SIG-M5 treated with dmso at 0.1 percent for 504 hours (cell line): Measurements from ENCODE around the gene CDKN1B.
"Not testable (repeated sequence)": the region's sequence is repeated elsewhere in the genome, so short reads cannot be mapped to it uniquely, and the experiment has no call there.

Experiments used
- DNase-seq: peaks from one replicate; lab custom pipeline; 2025; ENCODE audit not compliant: unreplicated experiment; lab: John Stamatoyannopoulos, UW

Gene CDKN1B

GRCh38 chr12:12723681-12724420, 6.7 kb downstream of the CDKN1B start:
- no peak for DNase-seq

- DNase-seq: no peak
Measured at GRCh38 chr12:12724421-12725085, 7.4 kb downstream of the CDKN1B start.

- DNase-seq: peak; percentile 98
Measured at GRCh38 chr12:12725086-12725955, 8.2 kb downstream of the CDKN1B start.

- DNase-seq: peak; percentile 66
Measured at GRCh38 chr12:12725956-12726554, 8.9 kb downstream of the CDKN1B start.

GRCh38 chr12:12726555-12727093, 9.5 kb downstream of the CDKN1B start:
- DNase-seq: no peak

- DNase-seq: no peak
Measured at GRCh38 chr12:12731178-12731577, 14.0 kb downstream of the CDKN1B start.

- no peak for DNase-seq
Measured at GRCh38 chr12:12731785-12732184, 14.6 kb downstream of the CDKN1B start.

- DNase-seq: no peak
Measured at GRCh38 chr12:12733118-12733517, 15.9 kb downstream of the CDKN1B start.

GRCh38 chr12:12734054-12734453, 16.9 kb downstream of the CDKN1B start:
- DNase-seq: no peak

GRCh38 chr12:12734561-12735071, 17.4 kb downstream of the CDKN1B start:
- no peak for DNase-seq

- DNase-seq: no peak
Measured at GRCh38 chr12:12735301-12735700, 18.1 kb downstream of the CDKN1B start.

GRCh38 chr12:12736759-12737676, 19.9 kb downstream of the CDKN1B start:
- peak; percentile 36 for DNase-seq

GRCh38 chr12:12738152-12738551, 21.0 kb downstream of the CDKN1B start:
- DNase-seq: not testable (repeated sequence)

GRCh38 chr12:12741660-12742059, 24.5 kb downstream of the CDKN1B start:
- DNase-seq: no peak

GRCh38 chr12:12744546-12745305, 27.6 kb downstream of the CDKN1B start:
- DNase-seq: no peak

- DNase-seq: no peak
Measured at GRCh38 chr12:12745576-12746211, 28.5 kb downstream of the CDKN1B start.

- no peak for DNase-seq
Measured at GRCh38 chr12:12747278-12747677, 30.1 kb downstream of the CDKN1B start.

GRCh38 chr12:12748044-12748443, 30.9 kb downstream of the CDKN1B start:
- no peak for DNase-seq
